Loucy (cell line): ENCODE measurements around the gene LPP.

Source experiments
- H2AFZ ChIP-seq: fragments of 200-600 bp; sonication (generic); 2 replicates; pipeline ENCODE4 v1.6.0; 2016; ENCODE audit warnings: antibody characterized with exemption, mild to moderate bottlenecking, low read length, moderate library complexity
- H3F3A ChIP-seq: fragments of 200-600 bp; 2 replicates; pipeline ENCODE4 v1.6.0; 2016; ENCODE audit warnings: antibody characterized with exemption, low read depth, mild to moderate bottlenecking
- H3K27me3 ChIP-seq: fragments of 200-600 bp; sonication (generic); 2 replicates; pipeline ENCODE4 v1.6.1; 2014; ENCODE audit warnings: low read length, mild to moderate bottlenecking; ENCODE audit not compliant: insufficient read depth, poor library complexity, severe bottlenecking
- H3K36me3 ChIP-seq: fragments of 200-600 bp; sonication (generic); 2 replicates; pipeline ENCODE4 v1.6.1; 2016; ENCODE audit warnings: low read length; ENCODE audit not compliant: insufficient read depth
- H3K4me1 ChIP-seq: fragments of 200-600 bp; sonication (generic); 2 replicates; pipeline ENCODE4 v1.5.1; 2014; ENCODE audit warnings: low read length, mild to moderate bottlenecking; ENCODE audit not compliant: insufficient read depth, poor library complexity, severe bottlenecking
- H3K4me2 ChIP-seq: fragments of 200-600 bp; sonication (generic); 2 replicates; pipeline ENCODE4 v1.6.0; 2014; ENCODE audit warnings: antibody characterized with exemption, low read length, low read depth, mild to moderate bottlenecking; ENCODE audit not compliant: poor library complexity, severe bottlenecking
- H3K4me3 ChIP-seq: fragments of 200-600 bp; sonication (generic); 2 replicates; pipeline ENCODE4 v1.5.1; 2014; ENCODE audit warnings: low read length, mild to moderate bottlenecking, mixed read lengths; ENCODE audit not compliant: poor library complexity, severe bottlenecking
- H3K79me2 ChIP-seq: fragments of 200-600 bp; sonication (generic); 2 replicates; pipeline ENCODE4 v1.6.1; 2014; ENCODE audit warnings: low read length; ENCODE audit not compliant: insufficient read depth
- H3K9ac ChIP-seq: fragments of 200-600 bp; sonication (generic); 2 replicates; pipeline ENCODE4 v1.6.0; 2014; ENCODE audit warnings: mild to moderate bottlenecking, low read depth, low read length, moderate library complexity; ENCODE audit not compliant: poor library complexity, severe bottlenecking
- H3K9me2 ChIP-seq: fragments of 200-600 bp; sonication (generic); replicated peaks from 2 replicates; pipeline ENCODE4 v1.6.1; 2016; ENCODE audit warnings: low read depth, low read length, mixed read lengths
- H3K9me3 ChIP-seq: fragments of 200-600 bp; sonication (generic); 2 replicates; pipeline ENCODE4 v1.6.1; 2014; ENCODE audit warnings: mild to moderate bottlenecking, antibody characterized with exemption, low read length, low read depth; ENCODE audit not compliant: insufficient read depth
- H4K20me1 ChIP-seq: fragments of 200-600 bp; sonication (generic); 2 replicates; pipeline ENCODE4 v1.6.0; 2014; ENCODE audit warnings: antibody characterized with exemption, low read length, mild to moderate bottlenecking; ENCODE audit not compliant: insufficient read depth, poor library complexity, severe bottlenecking
- CTCF ChIP-seq: fragments of 200-600 bp; sonication (generic); conservative IDR thresholded peaks from 2 replicates; pipeline ENCODE4 v1.5.1; 2014; ENCODE audit warnings: mild to moderate bottlenecking, antibody characterized with exemption, low read length
- EZH2phosphoT487 ChIP-seq: fragments of 200-600 bp; IDR thresholded peaks from 2 replicates; pipeline ENCODE4 v1.6.1; 2018; ENCODE audit warnings: antibody characterized with exemption, mild to moderate bottlenecking, moderate library complexity, borderline replicate concordance

The LPP gene

GRCh38 chr3:188352196-188352927, 198.4 kb downstream of the LPP start:
- Histone ChIP-seq H3K27me3 (no peaks in the 10 kb centered on the region), H3K4me2 (no peak overlapping the region), H3K9me3 (no peaks in the 10 kb centered on the region), H3K4me3 (no peak overlapping the region), H2AFZ (no peak overlapping the region), H4K20me1 (no peaks in the 10 kb centered on the region), H3K4me1 (no peaks in the 10 kb centered on the region), H3K79me2 (no peaks in the 10 kb centered on the region; the same call in 1 of the 2 replicates), H3K9me2 (no peaks in the 10 kb centered on the region), H3F3A (no peaks in the 10 kb centered on the region), H3K36me3 (no peaks in the 10 kb centered on the region), H3K9ac (no peak overlapping the region)
- TF ChIP-seq CTCF (no peak), EZH2phosphoT487 (no peak)

- Histone ChIP-seq H3K9me2 (no peaks in the 10 kb centered on the region), H2AFZ (no peak overlapping the region), H3K4me3 (no peak overlapping the region), H3K79me2 (no peaks in the 10 kb centered on the region; the same call in 1 of the 2 replicates), H3K27me3 (no peaks in the 10 kb centered on the region), H3K9me3 (no peaks in the 10 kb centered on the region), H4K20me1 (no peaks in the 10 kb centered on the region), H3K36me3 (no peaks in the 10 kb centered on the region), H3K4me2 (no peak overlapping the region), H3K9ac (no peak overlapping the region), H3F3A (no peaks in the 10 kb centered on the region), H3K4me1 (peaks cover 8% of the 10 kb centered on the region)
- TF ChIP-seq EZH2phosphoT487 = no peak
Measured at GRCh38 chr3:188353426-188353825, 199.5 kb downstream of the LPP start.

GRCh38 chr3:188358787-188359493, 205.0 kb downstream of the LPP start:
- H3F3A ChIP-seq = no peaks in the 10 kb centered on the region
- peak overlapping the region; percentile 78 for H3K4me2 ChIP-seq
- peak overlapping the region; percentile 63 for H3K4me3 ChIP-seq
- H3K36me3 ChIP-seq = no peaks in the 10 kb centered on the region
- peak overlapping the region; percentile 53 for H2AFZ ChIP-seq
- no peaks in the 10 kb centered on the region for H3K9me3 ChIP-seq
- peaks cover 38% of the 10 kb centered on the region for H3K4me1 ChIP-seq
- no peaks in the 10 kb centered on the region for H3K27me3 ChIP-seq
- H4K20me1 ChIP-seq = no peaks in the 10 kb centered on the region
- peak overlapping the region; percentile 62 for H3K9ac ChIP-seq
- no peaks in the 10 kb centered on the region for H3K9me2 ChIP-seq
- H3K79me2 ChIP-seq = no peaks in the 10 kb centered on the region
- TF ChIP-seq CTCF = no peak
